Neural cell (in vitro differentiated cells): Measurements from ENCODE around the gene PDE8A. TPM values are rescaled to one million over a fixed set of nuclear protein-coding genes. Genes with fewer than 3 reads are reported as not detected.
"Not testable (repeated sequence)": the region's sequence is repeated elsewhere in the genome, so short reads cannot be mapped to it uniquely, and the experiment has no call there.

Experiments used
- H2AFZ ChIP-seq: fragments of 200-600, 300-800 bp; sonication (generic), shearing (Covaris generic); 2 replicates; pipeline ENCODE4 v1.6.0; 2014; ENCODE audit warnings: low read depth, mild to moderate bottlenecking, antibody characterized with exemption, low read length, moderate library complexity
- H3F3A ChIP-seq: fragments of 200-600 bp; shearing (Covaris generic); 2 replicates; pipeline ENCODE4 v1.6.1; 2016; ENCODE audit warnings: mild to moderate bottlenecking, moderate library complexity, mixed read lengths, antibody characterized with exemption, low read length; ENCODE audit not compliant: insufficient read depth, poor library complexity, severe bottlenecking
- H3K27ac ChIP-seq: fragments of 200-600, 300-800 bp; sonication (generic), shearing (Covaris generic); 2 replicates; pipeline ENCODE4 v1.5.1; 2014; ENCODE audit warnings: mild to moderate bottlenecking, low read length, moderate library complexity
- H3K27me3 ChIP-seq: fragments of 300-800, 200-600 bp; sonication (generic), shearing (Covaris generic); 2 replicates; pipeline ENCODE4 v1.6.0; 2014; ENCODE audit warnings: mild to moderate bottlenecking, low read depth, low read length, moderate library complexity; ENCODE audit not compliant: insufficient read depth
- H3K36me3 ChIP-seq: fragments of 300-800, 200-600 bp; sonication (generic), shearing (Covaris generic); 2 replicates; pipeline ENCODE4 v1.5.1; 2014; ENCODE audit warnings: mild to moderate bottlenecking, antibody characterized with exemption, low read length, moderate library complexity; ENCODE audit not compliant: insufficient read depth
- H3K4me2 ChIP-seq: fragments of 300-800, 200-600 bp; sonication (generic), shearing (Covaris generic); 2 replicates; pipeline ENCODE4 v1.6.0; 2014; ENCODE audit warnings: mild to moderate bottlenecking, low read length
- H3K4me3 ChIP-seq: fragments of 300-800, 200-600 bp; sonication (generic), shearing (Covaris generic); 2 replicates; pipeline ENCODE4 v1.5.1; 2014; ENCODE audit warnings: mild to moderate bottlenecking, low read length, moderate library complexity
- H3K79me2 ChIP-seq: fragments of 200-600 bp; shearing (Covaris generic); replicated peaks from 2 replicates; pipeline ENCODE4 v1.6.0; 2014; ENCODE audit warnings: mild to moderate bottlenecking, low read length, moderate library complexity; ENCODE audit not compliant: insufficient read depth
- H3K9ac ChIP-seq: fragments of 300-800, 200-600 bp; sonication (generic), shearing (Covaris generic); 2 replicates; pipeline ENCODE4 v1.6.1; 2016; ENCODE audit warnings: mild to moderate bottlenecking, low read length, mixed read lengths
- H3K9me2 ChIP-seq: fragments of 200-600 bp; shearing (Covaris generic); 2 replicates; pipeline ENCODE4 v1.6.1; 2016; ENCODE audit warnings: mild to moderate bottlenecking, low read length, mixed read lengths; ENCODE audit not compliant: insufficient read depth
- H3K9me3 ChIP-seq: fragments of 200-600, 300-800 bp; sonication (generic), shearing (Covaris generic); 2 replicates; pipeline ENCODE4 v1.6.1; 2016; ENCODE audit warnings: mild to moderate bottlenecking, mixed run types, low read length, moderate library complexity, mixed read lengths
- H4K20me1 ChIP-seq: fragments of 200-600 bp; shearing (Covaris generic); 2 replicates; pipeline ENCODE4 v1.6.1; 2016; ENCODE audit warnings: mild to moderate bottlenecking, mixed run types; ENCODE audit not compliant: insufficient read depth
- CTCF ChIP-seq: fragments of 450-650 bp; IDR thresholded peaks from 2 replicates; pipeline ENCODE4 v1.5.1; 2014; ENCODE audit warnings: antibody characterized with exemption, mild to moderate bottlenecking, moderate library complexity; ENCODE audit not compliant: poor library complexity, severe bottlenecking
- EP300 ChIP-seq: fragments of 450-650 bp; conservative IDR thresholded peaks from 2 replicates; pipeline ENCODE4 v1.6.1; 2014; ENCODE audit warnings: antibody characterized with exemption, mild to moderate bottlenecking, moderate library complexity; ENCODE audit not compliant: poor library complexity, severe bottlenecking
- EZH2 ChIP-seq: fragments of 200-600, 300-800 bp; shearing (Covaris generic), sonication (generic); IDR thresholded peaks from 2 replicates; pipeline ENCODE4 v1.6.1; 2014; ENCODE audit warnings: antibody characterized with exemption, low read length, borderline replicate concordance, mild to moderate bottlenecking; ENCODE audit not compliant: insufficient read depth, poor library complexity, severe bottlenecking
- MXI1 ChIP-seq: fragments of 450-650 bp; conservative IDR thresholded peaks from 2 replicates; pipeline ENCODE4 v1.6.1; 2014; ENCODE audit warnings: antibody characterized with exemption, mild to moderate bottlenecking; ENCODE audit not compliant: poor library complexity, severe bottlenecking
- POLR2AphosphoS5 ChIP-seq: IDR thresholded peaks from 2 replicates; pipeline ENCODE4 v1.6.1; 2012
- RAD21 ChIP-seq: fragments of 450-650 bp; conservative IDR thresholded peaks from 2 replicates; pipeline ENCODE4 v1.6.1; 2014; ENCODE audit warnings: antibody characterized with exemption, mild to moderate bottlenecking, moderate library complexity
- REST ChIP-seq: IDR thresholded peaks from 2 replicates; pipeline ENCODE4 v1.6.1; 2012; ENCODE audit warnings: borderline replicate concordance
- SMC3 ChIP-seq: fragments of 450-650 bp; conservative IDR thresholded peaks from 2 replicates; pipeline ENCODE4 v1.6.1; 2014; ENCODE audit warnings: antibody characterized with exemption, mild to moderate bottlenecking, moderate library complexity; ENCODE audit not compliant: poor library complexity
- TAF1 ChIP-seq: IDR thresholded peaks from 2 replicates; pipeline ENCODE4 v1.6.1; 2012; ENCODE audit warnings: low read depth
- polyA plus RNA-seq: library from polyadenylated mRNA; depleted of rRNA; stranded (reverse); fragments of >200 nt; gene quantifications from 2 replicates; pipeline ENCODE4 v1.2.3, GENCODE V29; 2014

The PDE8A gene
- polyA plus RNA-seq, 1 donor from 2014 or later, result 13.2 TPM

GRCh38 chr15:84983711-84984110, 2.1 kb downstream of the PDE8A start:
- TF ChIP-seq TAF1, result no peak
- no peak for TF ChIP-seq POLR2AphosphoS5
- TF ChIP-seq RAD21, result no peak
- H3K4me3 ChIP-seq, result no peak overlapping the region
- no peaks in the 10 kb centered on the region for H3F3A ChIP-seq
- H2AFZ ChIP-seq, result no peak overlapping the region
- H3K27ac ChIP-seq, result no peak overlapping the region
- H3K4me2 ChIP-seq, result no peak overlapping the region
- no peaks in the 10 kb centered on the region for H4K20me1 ChIP-seq
- no peaks in the 10 kb centered on the region for H3K9me2 ChIP-seq
- H3K9ac ChIP-seq, result no peak overlapping the region
- no peaks in the 10 kb centered on the region for H3K79me2 ChIP-seq
- no peaks in the 10 kb centered on the region for H3K36me3 ChIP-seq
- H3K27me3 ChIP-seq, result peaks cover 45% of the 10 kb centered on the region
- no peaks in the 10 kb centered on the region for H3K9me3 ChIP-seq

- H3K9ac ChIP-seq, result no peak overlapping the region
- no peaks in the 10 kb centered on the region for H3K9me2 ChIP-seq
- no peak overlapping the region for H3K4me2 ChIP-seq
- TF ChIP-seq CTCF (no peak), TAF1 (no peak), RAD21 (no peak)
- H3K36me3 ChIP-seq, result no peaks in the 10 kb centered on the region
- no peak overlapping the region for H3K4me3 ChIP-seq
- no peaks in the 10 kb centered on the region for H4K20me1 ChIP-seq
- H3F3A ChIP-seq, result no peaks in the 10 kb centered on the region
- H3K27ac ChIP-seq, result no peak overlapping the region
- H2AFZ ChIP-seq, result no peak overlapping the region
- H3K9me3 ChIP-seq, result no peaks in the 10 kb centered on the region
- no peaks in the 10 kb centered on the region for H3K79me2 ChIP-seq
- peaks cover 30% of the 10 kb centered on the region for H3K27me3 ChIP-seq
Observed at GRCh38 chr15:84985158-84985557, 3.5 kb downstream of the PDE8A start.

- H3K27me3 ChIP-seq, result peaks cover 19% of the 10 kb centered on the region
- not testable (repeated sequence) for H3K79me2 ChIP-seq, H4K20me1 ChIP-seq, H3K4me3 ChIP-seq, H2AFZ ChIP-seq, H3K9me2 ChIP-seq, H3K36me3 ChIP-seq, H3F3A ChIP-seq, H3K4me2 ChIP-seq, H3K9me3 ChIP-seq, H3K27ac ChIP-seq, H3K9ac ChIP-seq
Observed at GRCh38 chr15:84987351-84987750, 5.7 kb downstream of the PDE8A start.

- Histone ChIP-seq H3K27me3 (peaks cover 11% of the 10 kb centered on the region), H3K36me3 (no peaks in the 10 kb centered on the region), H3K79me2 (no peaks in the 10 kb centered on the region), H3K9me3 (no peaks in the 10 kb centered on the region), H3K9me2 (no peaks in the 10 kb centered on the region), H3K4me2 (no peak overlapping the region), H3K9ac (no peak overlapping the region), H3K27ac (no peak overlapping the region), H4K20me1 (no peaks in the 10 kb centered on the region), H3K4me3 (no peak overlapping the region), H3F3A (no peaks in the 10 kb centered on the region), H2AFZ (no peak overlapping the region)
- TF ChIP-seq REST, result no peak
- TF ChIP-seq RAD21, result no peak
- TF ChIP-seq TAF1, result no peak
- TF ChIP-seq SMC3, result no peak
- TF ChIP-seq EZH2, result no peak
- no peak for TF ChIP-seq MXI1
- TF ChIP-seq POLR2AphosphoS5, result no peak
- no peak for TF ChIP-seq CTCF
- no peak for TF ChIP-seq EP300
Observed at GRCh38 chr15:84987949-84988624, 6.4 kb downstream of the PDE8A start.
